HUES64 (cell line): ENCODE results near the gene C6orf62.

Experiments
- H3K27ac ChIP-seq: 2 replicates; pipeline ENCODE4 v1.7.0; 2013; ENCODE audit warnings: low read depth, low read length, inconsistent platforms
- H3K27me3 ChIP-seq: 2 replicates; pipeline ENCODE4 v1.6.1; 2013; ENCODE audit warnings: mild to moderate bottlenecking, low read length; ENCODE audit not compliant: insufficient read depth
- H3K36me3 ChIP-seq: 2 replicates; pipeline ENCODE4 v1.6.1; 2013; ENCODE audit warnings: mild to moderate bottlenecking, low read length; ENCODE audit not compliant: insufficient read depth
- H3K4me1 ChIP-seq: 2 replicates; pipeline ENCODE4 v1.6.1; 2013; ENCODE audit warnings: mild to moderate bottlenecking, low read length, moderate library complexity; ENCODE audit not compliant: insufficient read depth
- H3K4me3 ChIP-seq: 2 replicates; pipeline ENCODE4 v1.5.1; 2013; ENCODE audit warnings: mild to moderate bottlenecking, low read length, moderate library complexity
- H3K9ac ChIP-seq: 2 replicates; pipeline ENCODE4 v1.6.1; 2013; ENCODE audit warnings: mild to moderate bottlenecking, low read depth, low read length
- H3K9me3 ChIP-seq: 2 replicates; pipeline ENCODE4 v1.6.1; 2013; ENCODE audit warnings: low read depth, low read length; ENCODE audit not compliant: insufficient read depth
- WGBS: fragments of 150-250, 120-280 bp; methylation state at CpG from one replicate; pipeline ENCODE4 v1.1.7; 2013; ENCODE audit warnings: missing lambda C conversion rate; 5-methylcytosine and 5-hydroxymethylcytosine counted together

Gene C6orf62

DNA sequence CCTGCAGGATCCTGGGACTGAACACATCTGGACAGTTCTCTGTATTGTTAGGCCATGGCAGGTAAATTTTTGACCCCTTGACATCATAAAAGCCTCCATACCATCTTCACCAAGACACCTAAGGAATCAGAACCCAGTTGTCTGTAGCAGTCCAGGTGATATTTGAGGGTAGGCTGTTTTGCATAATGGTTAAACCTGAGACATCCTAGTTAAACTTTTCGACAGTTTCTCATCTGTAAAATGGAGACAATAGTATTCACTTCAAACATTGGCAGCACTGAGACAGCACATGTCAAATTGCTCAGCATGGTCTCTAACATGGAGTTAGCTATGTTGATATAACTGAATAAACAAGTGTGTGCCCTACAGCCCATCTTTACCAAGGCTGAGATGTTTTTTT is 24.8 kb downstream of the C6orf62 start:
- Histone ChIP-seq H3K36me3 (peaks cover 14% of the 10 kb centered on the region), H3K9ac (no peak overlapping the region), H3K27me3 (no peaks in the 10 kb centered on the region), H3K27ac (no peak overlapping the region), H3K4me1 (peaks cover 5% of the 10 kb centered on the region; the same call in 1 of the 2 replicates), H3K9me3 (no peaks in the 10 kb centered on the region), H3K4me3 (no peak overlapping the region)
- whole genome bisulfite sequencing, result 100% methylated on average over 1 of the region's 1 CpG

GRCh38 chr6:24692848-24693592 is 25.9 kb downstream of the C6orf62 start:
- WGBS, result 92% methylated on average over 2 of the region's 2 CpGs
- Histone ChIP-seq H3K9ac (no peak overlapping the region), H3K4me3 (no peak overlapping the region), H3K4me1 (peaks cover 5% of the 10 kb centered on the region; the same call in 1 of the 2 replicates), H3K27me3 (no peaks in the 10 kb centered on the region), H3K36me3 (peaks cover 4% of the 10 kb centered on the region), H3K27ac (no peak overlapping the region), H3K9me3 (no peaks in the 10 kb centered on the region)

- Histone ChIP-seq H3K27ac (no peak overlapping the region), H3K9ac (no peak overlapping the region), H3K36me3 (0 out of 2 replicates have a peak, but pooled peaks cover under 1% of the 10 kb centered on the region), H3K27me3 (no peaks in the 10 kb centered on the region), H3K4me3 (no peak overlapping the region), H3K4me1 (peaks cover 5% of the 10 kb centered on the region; the same call in 1 of the 2 replicates), H3K9me3 (no peaks in the 10 kb centered on the region)
- WGBS, result 93% methylated on average over 3 of the region's 3 CpGs
Measured at GRCh38 chr6:24692415-24692814, 26.5 kb downstream of the C6orf62 start.

GRCh38 chr6:24692003-24692402 is 27.0 kb downstream of the C6orf62 start:
- Histone ChIP-seq H3K4me3 (no peak overlapping the region), H3K4me1 (peaks cover 5% of the 10 kb centered on the region; the same call in 1 of the 2 replicates), H3K36me3 (0 out of 2 replicates have a peak, but pooled peaks cover 2% of the 10 kb centered on the region), H3K9ac (no peak overlapping the region), H3K9me3 (no peaks in the 10 kb centered on the region), H3K27ac (no peak overlapping the region), H3K27me3 (no peaks in the 10 kb centered on the region)
- WGBS, result 90% methylated on average over 3 of the region's 4 CpGs

- Histone ChIP-seq H3K27ac (no peak overlapping the region), H3K9me3 (no peaks in the 10 kb centered on the region), H3K9ac (no peak overlapping the region), H3K27me3 (no peaks in the 10 kb centered on the region), H3K36me3 (0 out of 2 replicates have a peak, but pooled peaks cover 4% of the 10 kb centered on the region), H3K4me3 (no peak overlapping the region), H3K4me1 (peaks cover 5% of the 10 kb centered on the region; the same call in 1 of the 2 replicates)
- WGBS, result 92% methylated on average over 3 of the region's 3 CpGs
Measured at GRCh38 chr6:24691550-24691949, 27.4 kb downstream of the C6orf62 start.

- no peaks in the 10 kb centered on the region for H3K27me3 ChIP-seq
- H3K9me3 ChIP-seq, result no peaks in the 10 kb centered on the region
- no peak overlapping the region for H3K4me3 ChIP-seq
- 0 out of 2 replicates have a peak, but pooled peaks cover 4% of the 10 kb centered on the region for H3K36me3 ChIP-seq
- 95% methylated on average over 1 of the region's 1 CpG for WGBS
- peaks cover 5% of the 10 kb centered on the region; the same call in 1 of the 2 replicates for H3K4me1 ChIP-seq
- no peak overlapping the region for H3K9ac ChIP-seq
- H3K27ac ChIP-seq, result no peak overlapping the region
Measured at GRCh38 chr6:24690593-24690992, 28.4 kb downstream of the C6orf62 start.

DNA sequence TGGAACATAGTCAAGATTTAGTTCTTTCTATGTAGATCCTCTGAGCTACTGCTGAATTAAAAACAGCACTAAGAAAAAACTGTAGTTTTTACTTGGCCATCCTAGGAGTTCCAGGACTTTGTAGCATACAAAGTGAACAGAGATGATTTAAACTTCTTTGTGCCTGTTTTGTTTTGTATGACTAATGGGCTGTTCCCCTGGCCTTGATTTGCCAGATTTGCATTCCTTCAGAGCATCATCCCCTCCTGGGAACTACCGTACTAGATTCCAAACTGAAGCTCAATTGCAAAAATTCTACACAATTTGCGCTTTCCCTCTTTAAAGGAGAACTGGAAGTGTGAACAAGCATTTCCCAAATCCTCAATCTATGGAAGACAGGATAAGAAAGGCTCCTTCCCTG is 29.0 kb downstream of the C6orf62 start:
- Histone ChIP-seq H3K36me3 (0 out of 2 replicates have a peak, but pooled peaks cover 4% of the 10 kb centered on the region), H3K4me3 (no peak overlapping the region), H3K9ac (no peak overlapping the region), H3K4me1 (peaks cover 5% of the 10 kb centered on the region; the same call in 1 of the 2 replicates), H3K27ac (no peak overlapping the region), H3K27me3 (no peaks in the 10 kb centered on the region), H3K9me3 (no peaks in the 10 kb centered on the region)
- WGBS, result 91% methylated on average over 2 of the region's 2 CpGs

GRCh38 chr6:24686946-24687345 is 32.0 kb downstream of the C6orf62 start:
- Histone ChIP-seq H3K9ac (no peak overlapping the region), H3K4me1 (peaks cover 18% of the 10 kb centered on the region), H3K4me3 (no peak overlapping the region), H3K9me3 (no peaks in the 10 kb centered on the region), H3K27ac (no peak overlapping the region), H3K27me3 (no peaks in the 10 kb centered on the region), H3K36me3 (0 out of 2 replicates have a peak, but pooled peaks cover 4% of the 10 kb centered on the region)
- WGBS, result 92% methylated on average over 4 of the region's 4 CpGs

DNA sequence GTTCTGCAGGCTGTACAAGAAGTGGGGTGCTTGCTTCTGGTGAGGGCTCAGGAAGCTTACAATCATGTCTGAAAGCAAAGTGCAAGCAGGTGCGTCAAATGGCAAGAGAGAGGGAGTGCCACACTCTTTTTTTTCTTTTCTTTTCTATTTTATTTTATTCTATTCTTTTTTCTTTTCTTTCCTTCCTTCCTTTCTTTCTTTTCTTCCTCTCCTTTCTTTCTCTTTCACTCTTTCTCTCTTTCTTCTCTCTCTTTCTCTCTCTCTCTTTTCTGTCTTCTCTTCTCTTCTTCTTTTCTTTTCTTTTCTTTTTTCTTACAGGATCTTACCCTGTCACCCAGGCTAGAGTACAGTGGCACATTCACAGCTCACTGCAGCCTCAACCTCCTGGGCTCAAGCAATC is 32.5 kb downstream of the C6orf62 start:
- H3K4me1 ChIP-seq, result peaks cover 18% of the 10 kb centered on the region
- WGBS, result 100% methylated on average over 1 of the region's 1 CpG
- no peak overlapping the region for H3K27ac ChIP-seq
- H3K27me3 ChIP-seq, result no peaks in the 10 kb centered on the region
- 0 out of 2 replicates have a peak, but pooled peaks cover 4% of the 10 kb centered on the region for H3K36me3 ChIP-seq
- no peaks in the 10 kb centered on the region for H3K9me3 ChIP-seq
- no peak overlapping the region for H3K9ac ChIP-seq
- H3K4me3 ChIP-seq, result no peak overlapping the region

- peak overlapping the region; percentile 33; the same call in 1 of the 2 replicates for H3K9ac ChIP-seq
- no peaks in the 10 kb centered on the region for H3K9me3 ChIP-seq
- 0 out of 2 replicates have a peak, but pooled peaks cover 4% of the 10 kb centered on the region for H3K36me3 ChIP-seq
- H3K4me3 ChIP-seq, result peak overlapping the region; percentile 10; the same call in 1 of the 2 replicates
- no peaks in the 10 kb centered on the region for H3K27me3 ChIP-seq
- 47% methylated on average over 9 of the region's 12 CpGs for WGBS
- peak overlapping the region; percentile 83 for H3K27ac ChIP-seq
- peaks cover 13% of the 10 kb centered on the region for H3K4me1 ChIP-seq
Measured at GRCh38 chr6:24683297-24684296, 35.4 kb downstream of the C6orf62 start.
